H9 (cell line): ENCODE measurements around the gene GGA3. TPM values are rescaled to one million over a fixed set of nuclear protein-coding genes. Genes with fewer than 3 reads are reported as not detected.

Experiments
- DNase-seq: peaks from one replicate; pipeline ENCODE4 v3.0.0-alpha.2; 2017
- H2AFZ ChIP-seq: one replicate; pipeline ENCODE4 v1.6.1; 2013; ENCODE audit warnings: mild to moderate bottlenecking, low read length, control low read depth, moderate library complexity
- H2AK5ac ChIP-seq: 2 replicates; pipeline ENCODE4 v1.6.1; 2013; ENCODE audit warnings: low read length, control low read depth, mixed read lengths; ENCODE audit not compliant: insufficient read length
- H2BK120ac ChIP-seq: one replicate; pipeline ENCODE4 v1.6.1; 2013; ENCODE audit warnings: low read depth, mild to moderate bottlenecking, low read length, control low read depth, inconsistent platforms; ENCODE audit not compliant: poor library complexity, severe bottlenecking
- H2BK12ac ChIP-seq: 2 replicates; pipeline ENCODE4 v1.6.1; 2013; ENCODE audit warnings: low read length, control low read depth, mixed read lengths, low read depth; ENCODE audit not compliant: insufficient read length
- H2BK15ac ChIP-seq: 2 replicates; pipeline ENCODE4 v1.6.1; 2013; ENCODE audit warnings: low read depth, low read length, control low read depth
- H2BK20ac ChIP-seq: one replicate; pipeline ENCODE4 v1.6.1; 2013; ENCODE audit warnings: low read depth, mild to moderate bottlenecking, low read length, control low read depth, inconsistent platforms; ENCODE audit not compliant: poor library complexity, severe bottlenecking
- H2BK5ac ChIP-seq: 2 replicates; pipeline ENCODE4 v1.6.1; 2013; ENCODE audit warnings: low read length, control low read depth, mixed read lengths; ENCODE audit not compliant: insufficient read length
- H3K14ac ChIP-seq: 2 replicates; pipeline ENCODE4 v1.6.1; 2013; ENCODE audit warnings: low read length, control low read depth; ENCODE audit not compliant: insufficient read depth
- H3K18ac ChIP-seq: 2 replicates; pipeline ENCODE4 v1.6.1; 2013; ENCODE audit warnings: low read depth, mild to moderate bottlenecking, mixed read lengths, low read length, control low read depth; ENCODE audit not compliant: insufficient read length
- H3K23ac ChIP-seq: 2 replicates; pipeline ENCODE4 v1.6.1; 2013; ENCODE audit warnings: low read length, control low read depth, mixed read lengths, low read depth; ENCODE audit not compliant: insufficient read length
- H3K23me2 ChIP-seq: 2 replicates; pipeline ENCODE4 v1.6.1; 2013; ENCODE audit warnings: low read depth, mild to moderate bottlenecking, mixed read lengths, low read length, control low read depth; ENCODE audit not compliant: insufficient read length, poor library complexity, severe bottlenecking
- H3K27ac ChIP-seq: 2 replicates; pipeline ENCODE4 v1.5.1; 2013; ENCODE audit warnings: low read length, control low read depth, mixed read lengths, low read depth; ENCODE audit not compliant: insufficient read length
- H3K27me3 ChIP-seq: 2 replicates; pipeline ENCODE4 v1.6.1; 2013; ENCODE audit warnings: low read length, control low read depth, inconsistent platforms; ENCODE audit not compliant: insufficient read depth
- H3K4ac ChIP-seq: 2 replicates; pipeline ENCODE4 v1.6.1; 2013; ENCODE audit warnings: low read depth, mild to moderate bottlenecking, control low read depth, inconsistent platforms, low read length, moderate library complexity
- H3K4me1 ChIP-seq: 2 replicates; pipeline ENCODE4 v1.6.1; 2013; ENCODE audit warnings: low read length, control low read depth, inconsistent platforms; ENCODE audit not compliant: insufficient read depth
- H3K4me2 ChIP-seq: 2 replicates; pipeline ENCODE4 v1.6.1; 2013; ENCODE audit warnings: low read length, control low read depth, mixed read lengths; ENCODE audit not compliant: insufficient read length, insufficient read depth
- H3K56ac ChIP-seq: 2 replicates; pipeline ENCODE4 v1.6.1; 2013; ENCODE audit warnings: low read depth, mild to moderate bottlenecking, mixed read lengths, low read length, control low read depth; ENCODE audit not compliant: insufficient read length
- H3K79me1 ChIP-seq: 2 replicates; pipeline ENCODE4 v1.6.1; 2013; ENCODE audit warnings: low read depth, mild to moderate bottlenecking, moderate library complexity, low read length, control low read depth, inconsistent platforms; ENCODE audit not compliant: insufficient read depth, poor library complexity, severe bottlenecking
- H3K79me2 ChIP-seq: 2 replicates; pipeline ENCODE4 v1.6.1; 2013; ENCODE audit warnings: low read length, control low read depth, inconsistent platforms; ENCODE audit not compliant: insufficient read depth
- H3K9ac ChIP-seq: 2 replicates; pipeline ENCODE4 v1.6.1; 2013; ENCODE audit warnings: low read length, control low read depth, mixed read lengths; ENCODE audit not compliant: insufficient read length; ENCODE audit errors: extremely low read depth
- H3K9me3 ChIP-seq: one replicate; pipeline ENCODE4 v1.6.1; 2013; ENCODE audit warnings: low read depth, low read length, inconsistent platforms; ENCODE audit not compliant: control insufficient read depth
- H3T11ph ChIP-seq: one replicate; pipeline ENCODE4 v1.6.1; 2013; ENCODE audit warnings: mild to moderate bottlenecking, low read length, control low read depth, inconsistent platforms
- H4K20me1 ChIP-seq: one replicate; pipeline ENCODE4 v1.6.1; 2013; ENCODE audit not compliant: control insufficient read depth, insufficient read length, insufficient read depth
- H4K5ac ChIP-seq: 2 replicates; pipeline ENCODE4 v1.6.1; 2013; ENCODE audit warnings: low read depth, mild to moderate bottlenecking, mixed read lengths, low read length, control low read depth; ENCODE audit not compliant: insufficient read length
- H4K8ac ChIP-seq: replicated peaks from 2 replicates; pipeline ENCODE4 v1.6.1; 2013; ENCODE audit warnings: low read length, control low read depth, mixed read lengths, low read depth; ENCODE audit not compliant: insufficient read length
- H4K91ac ChIP-seq: 2 replicates; pipeline ENCODE4 v1.6.1; 2013; ENCODE audit warnings: low read depth, mild to moderate bottlenecking, moderate library complexity, mixed read lengths, low read length, control low read depth; ENCODE audit not compliant: insufficient read length
- H3K27ac Mint-ChIP-seq, 3 experiments: 2 replicates in 2 of 3; 3 replicates in 1 of 3; pipeline ENCODE4 v1.8.0; 2020 to 2021; ENCODE audit warnings: mixed read lengths in 3 of 3, mild to moderate bottlenecking in 1 of 3, moderate library complexity in 1 of 3
- H3K27me3 Mint-ChIP-seq: 2 replicates; pipeline ENCODE4 v1.8.0; 2021; ENCODE audit warnings: low read depth, mild to moderate bottlenecking, moderate library complexity, mixed read lengths
- H3K36me3 Mint-ChIP-seq, 3 experiments: 2 replicates in 2 of 3; 3 replicates in 1 of 3; pipeline ENCODE4 v1.8.0; 2020 to 2021; ENCODE audit warnings: low read depth in 3 of 3, mixed read lengths in 3 of 3; ENCODE audit not compliant: insufficient read depth in 1 of 3
- H3K4me1 Mint-ChIP-seq, 2 experiments: 2 replicates each; pipeline ENCODE4 v1.8.0; 2020; ENCODE audit warnings: mixed read lengths in 2 of 2
- H3K4me3 Mint-ChIP-seq, 2 experiments: 2 replicates in 1 of 2; 3 replicates in 1 of 2; pipeline ENCODE4 v1.8.0; 2020 to 2021; ENCODE audit warnings: mild to moderate bottlenecking in 2 of 2, mixed read lengths in 2 of 2, moderate library complexity in 1 of 2
- H3K9me3 Mint-ChIP-seq, 2 experiments: 2 replicates in 1 of 2; 3 replicates in 1 of 2; pipeline ENCODE4 v1.8.0; 2020; ENCODE audit warnings: mild to moderate bottlenecking in 2 of 2, mixed read lengths in 2 of 2, moderate library complexity in 1 of 2
- CTCF ChIP-seq: fragments of 200-600 bp; sonication (generic); conservative IDR thresholded peaks from 3 replicates; pipeline ENCODE4 v1.8.0; 2021; ENCODE audit warnings: antibody characterized with exemption, mild to moderate bottlenecking
- WGBS: extraction: QIAGEN DNeasy Blood & Tissue Kit; methylation state at CpG from one replicate; pipeline ENCODE4 v1.1.7; 2013; ENCODE audit warnings: missing lambda C conversion rate, low lambda C conversion rate, mixed read lengths; ENCODE audit not compliant: insufficient read length; ENCODE audit errors: extremely low coverage; 5-methylcytosine and 5-hydroxymethylcytosine counted together
- total RNA-seq: library from RNA; stranded (reverse); gene quantifications from 2 replicates; pipeline ENCODE4 v1.2.1, GENCODE V29; 2021

The GGA3 gene
- total RNA-seq, 1 experiment from 2014 or later: 50.3 TPM

GRCh38 chr17:75249564-75249963 lies 11.8 kb downstream of the GGA3 start:
- Histone ChIP-seq H3K18ac (no peak overlapping the region), H3K23ac (no peak overlapping the region), H3K9me3 (no peaks in the 10 kb centered on the region), H3K27ac (no peak overlapping the region), H4K20me1 (no peaks in the 10 kb centered on the region), H3K9ac (no peak overlapping the region), H2AFZ (no peak overlapping the region), H3K27me3 (no peaks in the 10 kb centered on the region), H4K91ac (no peak overlapping the region), H3K4ac (no peak overlapping the region), H3K56ac (no peak overlapping the region), H3K79me2 (peaks cover 2% of the 10 kb centered on the region; the same call in 1 of the 2 replicates), H4K5ac (no peak overlapping the region), H2BK12ac (no peak overlapping the region), H2BK20ac (no peak overlapping the region), H2BK120ac (no peak overlapping the region), H3K79me1 (peaks cover 3% of the 10 kb centered on the region), H3T11ph (no peak overlapping the region), H3K14ac (no peak overlapping the region), H3K23me2 (no peaks in the 10 kb centered on the region), H2AK5ac (no peak overlapping the region), H2BK15ac (no peak overlapping the region), H2BK5ac (no peak overlapping the region), H3K4me1 (no peaks in the 10 kb centered on the region), H4K8ac (no peak overlapping the region), H3K4me2 (no peak overlapping the region)
- DNase-seq: no peak
- Mint-ChIP-seq H3K27me3 (no peaks in the 10 kb centered on the region), H3K9me3 (0 out of 5 replicates have a peak, but pooled peaks cover 0 to 2% of the 10 kb centered on the region in 2 experiments), H3K27ac (peak overlapping the region in 2 of 3 experiments; percentile 55 to 71; a peak in 3 of 7 replicates), H3K4me3 (no peak overlapping the region), H3K36me3 (peaks cover 7 to 31% (median 21%) of the 10 kb centered on the region in 3 experiments; a peak in 6 of 7 replicates), H3K4me1 (peaks cover 43 to 45% of the 10 kb centered on the region in 2 experiments)
- WGBS: no CpG with 5 or more reads among the region's 4 CpGs
- TF ChIP-seq CTCF: no peak
